BJ (cell line): ENCODE measurements around the gene SPAG8. TPM values are rescaled to one million over a fixed set of nuclear protein-coding genes. Genes with fewer than 3 reads are reported as not detected.

Experiments used
- CTCF ChIA-PET: fragments of 350-600 bp; formaldehyde crosslinking; extraction: SDS; loops from one replicate; lab custom pipeline; 2021; ENCODE audit warnings: antibody characterized with exemption, inconsistent platforms; lab: Yijun Ruan, JAX
- POLR2A ChIA-PET: fragments of 300-600 bp; sonication (Branson Sonifier 250); formaldehyde crosslinking; extraction: SDS; loops from one replicate; lab custom pipeline; 2021; ENCODE audit warnings: antibody characterized with exemption; lab: Charles Lee
- DNase-seq: peaks from one replicate; pipeline ENCODE4 v3.0.0-alpha.2; 2011; ENCODE audit warnings: low read depth
- H3K27me3 ChIP-seq: 2 replicates; pipeline ENCODE4 v1.6.0; 2011; ENCODE audit warnings: low read length; ENCODE audit not compliant: control insufficient read depth, insufficient read depth
- H3K36me3 ChIP-seq: 2 replicates; pipeline ENCODE4 v1.5.1; 2011; ENCODE audit warnings: low read length; ENCODE audit not compliant: control insufficient read depth, insufficient read depth
- H3K4me3 ChIP-seq: 2 replicates; pipeline ENCODE4 v1.5.1; 2011; ENCODE audit warnings: low read depth, mild to moderate bottlenecking, control low read depth, low read length
- CTCF ChIP-seq: IDR thresholded peaks from 2 replicates; pipeline ENCODE4 v1.5.1; 2011; ENCODE audit warnings: low read depth, mild to moderate bottlenecking, control low read depth, inconsistent platforms, low read length, moderate library complexity; ENCODE audit not compliant: insufficient read depth
- polyA plus RNA-seq: library from polyadenylated mRNA; depleted of rRNA; stranded (reverse); fragments of >200 nt; gene quantifications from 2 replicates; pipeline ENCODE4 v1.2.3, GENCODE V29; 2011

The SPAG8 gene
- polyA plus RNA-seq, 1 experiment: 0.85 TPM

DNA sequence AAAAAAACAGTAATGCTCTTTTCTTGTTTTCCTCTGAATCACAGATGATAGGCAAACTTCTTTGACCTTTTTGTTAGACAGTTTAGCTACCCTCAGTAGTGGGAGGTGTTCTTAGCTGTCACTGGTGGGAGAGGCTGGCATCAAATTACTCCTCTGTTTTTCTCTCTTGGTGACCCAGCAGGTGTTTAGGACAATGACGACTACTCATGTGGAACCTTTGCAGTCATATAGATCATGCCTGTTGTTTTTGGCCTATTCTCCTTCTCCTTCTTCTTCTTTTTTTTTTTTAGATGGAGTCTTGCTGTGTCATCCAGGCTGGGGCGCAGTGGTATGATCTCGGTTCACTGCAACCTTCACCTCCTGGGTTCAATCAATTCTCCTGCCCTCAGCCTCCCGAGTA lies 36.0 kb downstream of the SPAG8 start:
- no peak for TF ChIP-seq CTCF
- Histone ChIP-seq H3K4me3 (no peak overlapping the region), H3K36me3 (no peaks in the 10 kb centered on the region), H3K27me3 (peaks cover 12% of the 10 kb centered on the region)
- ChIA-PET POLR2A (no interaction called here), CTCF (interaction anchor here (0.9 to 14.0 kb wide), 7 partner anchors 12 to 106 kb away, joined by 3 to 89 read pairs (median 3); partner anchors contain the start of gene NPR2)
- no peak for DNase-seq

DNA sequence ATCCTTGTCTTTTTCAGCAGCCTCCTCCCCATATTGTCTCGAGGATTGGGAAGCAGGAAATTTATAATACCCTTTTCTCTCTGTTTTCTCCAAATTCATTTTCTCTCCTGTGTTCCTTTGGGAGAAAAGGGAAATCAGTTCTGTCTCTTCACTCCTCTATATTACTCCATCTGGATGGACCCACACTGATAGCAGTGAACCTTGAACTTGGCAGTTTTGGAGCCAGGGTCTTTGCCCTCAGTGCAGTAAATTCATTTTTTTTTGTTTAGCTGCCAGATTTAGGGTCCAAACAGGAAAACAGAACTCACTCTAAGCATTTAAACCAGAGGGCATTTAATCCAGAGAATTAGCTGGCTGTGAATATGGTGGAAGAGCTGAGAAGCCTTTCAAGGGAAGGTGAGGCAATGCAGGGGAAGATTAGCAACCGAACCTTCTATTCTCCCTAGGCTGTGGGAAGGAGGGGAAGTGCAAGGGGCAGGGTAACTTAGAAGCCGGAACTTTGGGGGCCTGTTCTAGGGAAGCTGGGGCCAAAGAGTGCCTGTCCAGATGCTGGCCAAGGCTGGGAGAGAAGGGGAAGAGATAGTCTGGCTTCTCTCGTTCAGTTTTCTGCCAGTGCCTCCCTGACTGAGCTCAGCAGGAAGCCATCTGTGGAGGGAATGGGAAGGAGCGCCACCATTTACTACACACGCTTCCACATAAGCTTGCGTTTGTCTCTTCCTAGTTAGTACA lies 37.0 kb downstream of the SPAG8 start:
- H3K36me3 ChIP-seq: no peaks in the 10 kb centered on the region
- H3K4me3 ChIP-seq: no peak overlapping the region
- no peak for DNase-seq
- ChIA-PET CTCF (interaction anchor here (0.6 to 14.0 kb wide), 8 partner anchors 11 to 107 kb away, joined by 3 to 89 read pairs (median 3); partner anchors contain the start of genes CREB3, NPR2 and TLN1), POLR2A (interaction anchor here (0.7 kb wide), 1 partner anchor 104 kb away, joined by 3 read pairs; no protein-coding TSS in a partner anchor)
- TF ChIP-seq CTCF: no peak
- H3K27me3 ChIP-seq: peaks cover 20% of the 10 kb centered on the region

- CTCF ChIA-PET: interaction anchor here (0.9 to 14.0 kb wide), 5 partner anchors 8 to 54 kb away, joined by 4 to 89 read pairs (median 5); no protein-coding TSS in a partner anchor
- no peak overlapping the region for H3K4me3 ChIP-seq
- DNase-seq: no peak
- no peak for TF ChIP-seq CTCF
- H3K27me3 ChIP-seq: peaks cover 16% of the 10 kb centered on the region
- no peaks in the 10 kb centered on the region for H3K36me3 ChIP-seq
- POLR2A ChIA-PET: no interaction called here
Observed at GRCh38 chr9:35771943-35772342, 40.1 kb downstream of the SPAG8 start.

DNA sequence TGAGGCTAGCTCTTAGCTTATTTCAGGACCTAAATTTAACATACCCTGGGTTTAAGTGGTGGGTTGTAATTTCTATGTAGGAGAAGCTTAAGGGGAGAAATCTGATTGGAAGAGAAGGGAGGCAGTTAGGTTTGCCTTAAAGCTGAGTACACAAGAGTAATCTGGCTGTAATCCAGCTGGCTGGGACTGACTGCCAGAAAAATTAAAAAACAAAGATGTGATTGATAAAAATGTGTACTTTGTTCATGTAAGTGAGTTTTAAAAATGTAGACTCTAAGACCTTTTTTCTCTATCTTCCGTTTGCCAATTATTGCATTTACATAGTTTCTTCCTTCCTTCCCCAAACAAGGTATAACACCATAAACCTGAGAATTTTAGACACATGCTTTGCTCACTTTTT lies 40.5 kb downstream of the SPAG8 start:
- H3K36me3 ChIP-seq: no peaks in the 10 kb centered on the region
- no peak overlapping the region for H3K4me3 ChIP-seq
- H3K27me3 ChIP-seq: peaks cover 16% of the 10 kb centered on the region
- DNase-seq: no peak
- POLR2A ChIA-PET: no interaction called here
- CTCF ChIA-PET: interaction anchor here (0.7 to 14.0 kb wide), 7 partner anchors 9 to 54 kb away, joined by 3 to 89 read pairs (median 5); partner anchors contain the start of genes GBA2 and RGP1
- no peak for TF ChIP-seq CTCF

GRCh38 chr9:35771075-35771433 lies 41.0 kb downstream of the SPAG8 start:
- CTCF ChIA-PET: interaction anchor here (0.7 to 14.0 kb wide), 7 partner anchors 9 to 22 kb away, joined by 3 to 89 read pairs (median 5); partner anchors contain the start of genes GBA2 and RGP1
- Histone ChIP-seq H3K27me3 (peaks cover 16% of the 10 kb centered on the region), H3K36me3 (no peaks in the 10 kb centered on the region), H3K4me3 (no peak overlapping the region)
- no peak for DNase-seq
- no peak for TF ChIP-seq CTCF
- POLR2A ChIA-PET: no interaction called here
